Fibroblast of villous mesenchyme (primary cell): Measurements from ENCODE around the gene RIGI. TPM values are rescaled to one million over a fixed set of nuclear protein-coding genes. Genes with fewer than 3 reads are reported as not detected.
A peak's percentile ranks its signal among the peaks of the same experiment; 100 is the strongest.
"Not testable (repeated sequence)": the region's sequence is repeated elsewhere in the genome, so short reads cannot be mapped to it uniquely, and the experiment has no call there.

Experiments used
- DNase-seq: peaks from one replicate; pipeline ENCODE4 v3.0.0-alpha.2; 2010; ENCODE audit warnings: low read depth
- H3K4me3 ChIP-seq: 2 replicates; pipeline ENCODE4 v1.5.1; 2011; ENCODE audit warnings: low read depth, mild to moderate bottlenecking, low read length
- CTCF ChIP-seq: IDR thresholded peaks from 2 replicates; pipeline ENCODE4 v1.5.1; 2012; ENCODE audit warnings: low read depth, mild to moderate bottlenecking, low read length; ENCODE audit not compliant: insufficient read depth
- total RNA-seq: library from RNA; depleted of rRNA; stranded (reverse); fragments of >200 nt; gene quantifications from 2 replicates; pipeline ENCODE4 v1.2.3, GENCODE V29; 2012

The RIGI gene
- total RNA-seq, 1 donor = 22.0 TPM

GRCh38 chr9:32533336-32533735 is 7.3 kb upstream of the RIGI start:
- no peak for TF ChIP-seq CTCF
- DNase-seq = no peak
- no peak overlapping the region for H3K4me3 ChIP-seq

- H3K4me3 ChIP-seq = peak overlapping the region; percentile 80
- no peak for TF ChIP-seq CTCF
- DNase-seq = no peak
Measured at GRCh38 chr9:32526707-32527048, 682 bp upstream of the RIGI start.

GRCh38 chr9:32525709-32526030 is 326 bp downstream of the RIGI start:
- H3K4me3 ChIP-seq = peak overlapping the region; percentile 80
- no peak for DNase-seq
- TF ChIP-seq CTCF = no peak

GRCh38 chr9:32524892-32525708 is 896 bp downstream of the RIGI start:
- DNase-seq = peak; percentile 29
- no peak for TF ChIP-seq CTCF
- peak overlapping the region; percentile 80 for H3K4me3 ChIP-seq

- H3K4me3 ChIP-seq = peak overlapping the region; percentile 80
- not testable (repeated sequence) for DNase-seq
Measured at GRCh38 chr9:32524558-32524891, 1.5 kb downstream of the RIGI start.

GRCh38 chr9:32523910-32524309 is 2.1 kb downstream of the RIGI start:
- no peak overlapping the region for H3K4me3 ChIP-seq
- no peak for TF ChIP-seq CTCF
- no peak for DNase-seq

GRCh38 chr9:32518276-32518675 is 7.7 kb downstream of the RIGI start:
- DNase-seq = no peak
- no peak for TF ChIP-seq CTCF
- no peak overlapping the region for H3K4me3 ChIP-seq
